Muscle layer of colon (tissue), 2 donors: ENCODE results near the gene TUBB3.

ENCODE experiments used
- H3K27ac ChIP-seq: one replicate; pipeline ENCODE4 v1.7.0; 2013; ENCODE audit warnings: low read depth, mild to moderate bottlenecking, low read length, moderate library complexity
- H3K27me3 ChIP-seq, 2 donors: one replicate each; pipeline ENCODE4 v1.7.0; 2013; ENCODE audit warnings: low read length in 2 of 2, mild to moderate bottlenecking in 2 of 2; ENCODE audit not compliant: insufficient read depth in 2 of 2, control insufficient read depth in 1 of 2
- H3K36me3 ChIP-seq: one replicate; pipeline ENCODE4 v1.7.0; 2013; ENCODE audit warnings: mild to moderate bottlenecking, low read length; ENCODE audit not compliant: insufficient read depth
- H3K4me1 ChIP-seq: one replicate; pipeline ENCODE4 v1.7.0; 2013; ENCODE audit warnings: mild to moderate bottlenecking, low read length; ENCODE audit not compliant: insufficient read depth
- H3K4me3 ChIP-seq, 2 donors: one replicate each; pipeline ENCODE4 v1.7.0; 2013; ENCODE audit warnings: low read length in 2 of 2, low read depth in 1 of 2, mild to moderate bottlenecking in 1 of 2, moderate library complexity in 1 of 2
- H3K9ac ChIP-seq: one replicate; pipeline ENCODE4 v1.7.0; 2013; ENCODE audit warnings: low read length
- H3K9me3 ChIP-seq: one replicate; pipeline ENCODE4 v1.7.0; 2013; ENCODE audit warnings: mild to moderate bottlenecking, low read length
- donor health status: abdominal sarcoma.
- donor health status: Adenocarcinoma of cecum.

Gene TUBB3

DNA sequence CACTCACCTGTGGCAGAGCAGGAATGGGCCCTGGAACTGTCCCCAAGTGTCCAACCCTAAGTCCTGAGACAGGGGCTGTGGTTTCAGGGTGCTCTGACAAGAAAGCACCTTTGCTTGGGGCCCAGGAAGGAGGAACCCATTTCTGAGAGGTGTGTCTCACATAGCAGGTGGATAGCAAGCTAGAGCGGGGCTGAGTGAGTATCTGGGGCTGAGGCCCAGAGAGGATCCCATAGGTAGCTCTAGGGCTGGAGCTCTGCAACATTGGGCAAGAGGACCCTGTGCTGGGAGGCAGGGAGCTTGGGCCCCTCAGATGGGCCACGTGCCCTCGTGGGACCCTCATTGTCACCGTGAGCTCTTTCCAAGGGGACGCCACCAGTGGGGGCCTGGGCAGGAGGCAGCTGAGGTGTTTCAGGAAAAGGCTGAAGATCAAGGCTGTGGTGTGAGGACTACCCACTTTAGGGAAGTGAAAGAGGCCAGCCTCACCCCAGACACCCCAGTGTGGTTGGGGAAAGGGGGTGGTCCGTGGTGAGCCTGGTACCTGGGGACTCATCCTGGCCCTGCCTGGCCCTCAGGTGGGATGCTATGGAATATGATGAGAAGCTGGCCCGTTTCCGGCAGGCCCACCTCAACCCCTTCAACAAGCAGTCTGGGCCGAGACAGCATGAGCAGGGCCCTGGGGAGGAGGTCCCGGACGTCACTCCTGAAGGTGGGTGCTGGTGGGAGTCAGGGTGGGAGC, 30.7 kb downstream of the TUBB3 start:
- no peak overlapping the region for H3K9ac ChIP-seq
- H3K27ac ChIP-seq = no peak overlapping the region
- H3K27me3 ChIP-seq = no peaks in the 10 kb centered on the region
- no peaks in the 10 kb centered on the region for H3K9me3 ChIP-seq
- H3K4me1 ChIP-seq = peaks cover 5% of the 10 kb centered on the region
- no peak overlapping the region for H3K4me3 ChIP-seq
- peaks cover 8% of the 10 kb centered on the region for H3K36me3 ChIP-seq

DNA sequence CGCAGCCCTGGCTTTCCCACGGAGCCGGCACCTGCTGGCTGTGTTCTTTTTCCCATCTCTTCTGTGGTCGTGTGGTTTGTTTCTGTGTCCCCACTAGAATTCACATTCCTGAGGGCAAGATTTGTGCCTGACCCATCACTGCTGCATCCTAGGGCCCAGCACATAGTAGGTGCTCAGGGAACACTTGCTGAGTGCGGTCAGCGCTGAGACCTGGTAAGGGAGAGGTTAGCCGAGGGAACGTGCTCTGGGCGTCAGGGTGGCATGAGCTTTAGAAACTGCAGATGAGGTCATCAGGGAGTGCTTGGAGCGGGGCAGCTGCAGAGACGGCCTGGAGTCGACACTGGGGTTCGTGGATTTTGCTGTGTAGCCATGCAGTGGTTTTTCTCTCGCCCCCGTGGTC, 31.3 kb downstream of the TUBB3 start:
- Histone ChIP-seq H3K4me3 (no peak overlapping the region), H3K9me3 (no peaks in the 10 kb centered on the region), H3K4me1 (peaks cover 3% of the 10 kb centered on the region), H3K27me3 (no peaks in the 10 kb centered on the region), H3K27ac (no peak overlapping the region), H3K9ac (no peak overlapping the region), H3K36me3 (peaks cover 13% of the 10 kb centered on the region)

DNA sequence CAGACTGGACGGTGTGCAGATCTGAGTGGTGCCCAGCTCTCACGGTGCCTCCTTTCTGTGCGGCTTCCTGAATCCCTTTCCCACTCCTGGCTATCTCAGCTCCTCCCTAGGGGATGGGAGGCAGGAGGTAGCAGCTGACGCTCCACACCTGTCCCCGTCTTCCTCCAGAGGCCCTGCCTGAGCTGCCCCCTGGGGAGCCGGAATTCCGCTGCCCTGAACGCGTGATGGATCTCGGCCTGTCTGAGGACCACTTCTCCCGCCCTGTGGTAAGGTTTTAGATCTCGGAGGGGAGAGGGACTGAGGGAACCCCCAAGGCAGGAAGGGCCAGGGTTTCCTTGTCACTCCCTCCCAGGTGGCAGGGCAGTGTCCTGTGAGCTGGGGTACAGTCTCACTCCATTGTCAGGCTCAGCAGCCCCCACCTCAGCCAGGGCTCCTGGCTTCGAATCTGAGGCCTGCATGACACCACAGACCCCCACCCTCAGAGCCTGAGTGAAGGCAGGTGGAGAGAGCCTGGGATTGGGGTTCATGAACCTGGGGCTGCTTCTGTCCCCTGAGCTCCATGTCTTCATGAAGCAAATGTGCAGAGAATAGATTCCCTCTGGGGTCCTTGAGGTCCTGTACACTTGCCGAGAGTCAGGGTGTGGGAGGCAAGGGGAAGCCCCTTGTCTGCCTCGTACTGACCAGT, 32.0 kb downstream of the TUBB3 start:
- no peak overlapping the region for H3K9ac ChIP-seq
- H3K27ac ChIP-seq = no peak overlapping the region

DNA sequence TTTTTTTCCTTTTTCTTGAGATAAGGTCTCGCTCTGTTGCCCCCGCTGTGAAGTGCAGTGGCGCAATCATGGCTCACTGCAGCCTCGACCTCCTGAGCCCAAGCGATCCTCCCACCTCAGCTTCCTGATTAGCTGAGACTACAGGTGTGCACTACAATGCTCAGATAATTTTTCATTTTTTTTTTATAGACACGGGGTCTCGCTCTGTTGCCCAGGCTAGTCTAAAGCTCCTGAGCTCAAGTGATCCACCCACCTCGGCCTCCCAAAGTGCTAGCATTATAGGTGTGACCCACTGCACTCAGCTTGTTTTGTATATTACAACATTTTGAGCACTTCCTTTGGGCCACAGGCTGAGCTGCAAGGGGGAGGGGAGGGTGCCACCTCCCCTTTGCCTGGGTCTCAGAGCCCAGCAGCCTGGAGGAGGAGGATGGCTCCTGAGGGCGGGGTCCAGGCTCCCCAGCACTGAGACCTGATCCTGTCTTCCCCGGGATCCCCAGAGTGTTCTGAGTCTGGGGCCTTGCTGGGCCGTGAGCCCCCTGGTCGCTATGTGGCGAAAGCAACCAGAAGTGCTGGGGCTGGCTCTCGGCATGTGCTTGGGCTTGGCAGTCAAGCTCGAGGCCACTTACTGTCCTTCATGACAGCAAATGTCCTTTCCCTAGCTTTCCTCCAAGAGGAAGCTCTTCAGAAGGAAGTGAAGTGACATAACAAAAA, 33.5 kb downstream of the TUBB3 start:
- Histone ChIP-seq H3K4me3 (no peak overlapping the region), H3K36me3 (peaks cover 23% of the 10 kb centered on the region)

More for the DNA sequence above, 32.0 kb downstream of the TUBB3 start:
- Histone ChIP-seq H3K27me3 (no peaks in the 10 kb centered on the region), H3K36me3 (peaks cover 13% of the 10 kb centered on the region), H3K4me1 (no peaks in the 10 kb centered on the region), H3K4me3 (no peak overlapping the region), H3K9me3 (no peaks in the 10 kb centered on the region)

DNA sequence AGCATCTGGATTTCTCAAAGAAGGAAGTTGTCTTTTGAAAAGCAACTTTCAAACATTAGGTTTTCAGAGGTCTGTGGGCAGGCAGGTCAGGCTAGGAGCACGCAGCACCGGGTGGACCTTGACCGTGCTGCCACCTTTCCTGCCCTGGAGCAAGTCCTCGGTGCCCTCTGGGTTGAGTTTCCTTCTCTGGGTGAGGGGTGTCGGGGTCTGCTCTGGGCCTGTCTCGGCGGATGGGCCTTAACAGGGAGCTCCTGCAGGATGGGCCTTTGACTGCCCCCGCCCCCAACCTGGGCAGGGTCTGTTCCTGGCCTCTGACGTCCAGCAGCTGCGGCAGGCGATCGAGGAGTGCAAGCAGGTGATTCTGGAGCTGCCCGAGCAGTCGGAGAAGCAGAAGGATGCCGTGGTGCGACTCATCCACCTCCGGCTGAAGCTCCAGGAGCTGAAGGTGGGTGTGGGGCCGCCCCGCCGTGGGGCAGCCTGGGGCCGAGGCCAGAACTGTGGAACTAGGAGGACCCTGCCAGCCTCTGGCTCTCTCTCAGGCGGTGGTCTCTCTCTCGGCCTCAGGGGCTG, 34.2 kb downstream of the TUBB3 start:
- no peaks in the 10 kb centered on the region for H3K27me3 ChIP-seq
- no peaks in the 10 kb centered on the region for H3K9me3 ChIP-seq
- no peak overlapping the region for H3K4me3 ChIP-seq
- peaks cover 23% of the 10 kb centered on the region for H3K36me3 ChIP-seq
- H3K4me1 ChIP-seq = no peaks in the 10 kb centered on the region
- H3K9ac ChIP-seq = no peak overlapping the region
- no peak overlapping the region for H3K27ac ChIP-seq

More for the DNA sequence above, 33.5 kb downstream of the TUBB3 start:
- Histone ChIP-seq H3K27me3 (no peaks in the 10 kb centered on the region), H3K9ac (no peak overlapping the region), H3K4me1 (no peaks in the 10 kb centered on the region), H3K9me3 (no peaks in the 10 kb centered on the region), H3K27ac (no peak overlapping the region)

DNA sequence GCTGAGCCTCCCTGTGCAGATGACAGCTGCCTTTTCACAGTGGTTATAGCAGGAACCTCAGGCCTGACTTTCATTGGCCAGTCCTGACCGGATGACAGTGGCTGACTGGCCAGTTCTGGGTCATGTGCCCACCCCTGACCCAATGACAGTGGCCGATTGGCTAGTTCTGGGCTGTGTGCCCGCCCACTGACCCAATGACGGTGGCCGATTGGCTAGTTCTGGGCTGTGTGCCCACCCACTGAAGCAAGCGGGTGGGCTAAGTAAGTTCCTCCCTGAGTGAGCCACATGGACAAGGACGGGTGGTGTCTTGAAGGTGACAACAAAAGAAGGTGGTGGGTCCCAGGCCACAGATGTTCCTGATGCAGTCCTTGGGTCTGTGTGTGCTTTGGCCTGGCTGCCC, 34.9 kb downstream of the TUBB3 start:
- no peaks in the 10 kb centered on the region for H3K4me1 ChIP-seq
- H3K27me3 ChIP-seq = no peaks in the 10 kb centered on the region
- no peak overlapping the region for H3K27ac ChIP-seq
- H3K9me3 ChIP-seq = no peaks in the 10 kb centered on the region
- H3K36me3 ChIP-seq = peaks cover 23% of the 10 kb centered on the region
- H3K9ac ChIP-seq = no peak overlapping the region
- no peak overlapping the region for H3K4me3 ChIP-seq

DNA sequence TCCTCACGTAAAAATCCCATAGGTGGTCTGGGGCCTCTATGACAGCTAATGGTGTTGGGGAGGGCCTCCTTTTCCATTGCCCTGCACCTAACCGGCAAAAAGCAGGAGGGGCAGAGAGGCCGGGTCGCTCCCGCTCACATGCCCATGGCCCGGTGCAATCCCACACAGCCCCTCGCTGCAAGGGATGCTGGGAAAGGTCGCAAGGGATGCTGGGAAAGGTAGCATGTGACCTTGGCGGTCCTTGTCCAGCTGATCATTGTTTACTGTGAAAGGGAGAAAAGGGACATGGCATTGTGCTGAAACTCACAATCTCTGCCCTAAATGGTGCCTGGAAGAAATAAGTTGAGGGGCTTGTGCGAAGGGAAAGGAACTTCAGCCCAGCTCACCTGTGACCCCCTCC, 35.5 kb downstream of the TUBB3 start:
- Histone ChIP-seq H3K27ac (no peak overlapping the region), H3K9me3 (no peaks in the 10 kb centered on the region), H3K9ac (no peak overlapping the region), H3K27me3 (no peaks in the 10 kb centered on the region), H3K36me3 (peaks cover 23% of the 10 kb centered on the region), H3K4me3 (no peak overlapping the region), H3K4me1 (no peaks in the 10 kb centered on the region)

DNA sequence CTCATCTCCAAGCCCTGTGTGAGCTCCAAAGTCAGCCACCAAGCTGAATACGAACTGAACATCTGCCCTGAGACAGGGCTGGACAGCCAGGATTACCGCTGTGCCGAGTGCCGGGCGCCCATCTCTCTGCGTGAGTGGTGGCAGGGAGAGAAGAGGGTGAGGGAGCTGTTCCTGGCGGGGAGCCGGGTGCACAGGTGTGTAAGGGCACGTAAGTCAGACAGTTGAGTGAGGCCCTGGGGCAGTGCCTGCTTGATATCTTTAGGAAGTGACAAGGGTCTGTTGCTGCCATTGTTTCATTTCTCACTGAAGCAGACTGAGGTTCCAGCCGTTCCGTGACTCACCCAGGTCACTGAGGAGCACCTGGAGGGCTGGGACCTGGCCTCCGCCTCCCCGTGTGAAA, 37.8 kb downstream of the TUBB3 start:
- H3K36me3 ChIP-seq = peaks cover 23% of the 10 kb centered on the region
- no peaks in the 10 kb centered on the region for H3K9me3 ChIP-seq
- no peaks in the 10 kb centered on the region for H3K4me1 ChIP-seq
- H3K4me3 ChIP-seq = no peak overlapping the region
- H3K27me3 ChIP-seq = no peaks in the 10 kb centered on the region
- no peak overlapping the region for H3K27ac ChIP-seq
- H3K9ac ChIP-seq = no peak overlapping the region

DNA sequence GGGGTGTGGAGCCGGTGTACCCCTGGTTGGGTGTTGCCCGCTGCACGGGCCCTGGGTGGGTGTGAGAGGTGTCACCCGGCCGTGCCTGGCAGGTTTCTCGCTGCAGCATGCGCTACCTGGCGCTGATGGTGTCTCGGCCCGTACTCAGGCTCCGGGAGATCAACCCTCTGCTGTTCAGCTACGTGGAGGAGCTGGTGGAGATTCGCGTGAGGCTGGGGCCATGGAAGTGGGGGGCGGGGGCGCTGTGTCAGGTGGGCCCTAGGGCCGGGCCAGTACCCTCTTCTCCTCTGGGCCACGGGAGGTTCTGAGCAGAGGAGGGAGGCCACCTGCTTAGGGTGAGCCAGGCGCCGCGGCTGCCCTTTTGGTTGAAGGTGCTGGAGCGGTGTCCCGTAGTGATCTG, 38.8 kb downstream of the TUBB3 start:
- H3K9ac ChIP-seq = no peak overlapping the region
- H3K4me1 ChIP-seq = no peaks in the 10 kb centered on the region
- no peaks in the 10 kb centered on the region for H3K9me3 ChIP-seq
- H3K27me3 ChIP-seq = no peaks in the 10 kb centered on the region
- no peak overlapping the region for H3K27ac ChIP-seq
- no peak overlapping the region for H3K4me3 ChIP-seq
- H3K36me3 ChIP-seq = peaks cover 23% of the 10 kb centered on the region

DNA sequence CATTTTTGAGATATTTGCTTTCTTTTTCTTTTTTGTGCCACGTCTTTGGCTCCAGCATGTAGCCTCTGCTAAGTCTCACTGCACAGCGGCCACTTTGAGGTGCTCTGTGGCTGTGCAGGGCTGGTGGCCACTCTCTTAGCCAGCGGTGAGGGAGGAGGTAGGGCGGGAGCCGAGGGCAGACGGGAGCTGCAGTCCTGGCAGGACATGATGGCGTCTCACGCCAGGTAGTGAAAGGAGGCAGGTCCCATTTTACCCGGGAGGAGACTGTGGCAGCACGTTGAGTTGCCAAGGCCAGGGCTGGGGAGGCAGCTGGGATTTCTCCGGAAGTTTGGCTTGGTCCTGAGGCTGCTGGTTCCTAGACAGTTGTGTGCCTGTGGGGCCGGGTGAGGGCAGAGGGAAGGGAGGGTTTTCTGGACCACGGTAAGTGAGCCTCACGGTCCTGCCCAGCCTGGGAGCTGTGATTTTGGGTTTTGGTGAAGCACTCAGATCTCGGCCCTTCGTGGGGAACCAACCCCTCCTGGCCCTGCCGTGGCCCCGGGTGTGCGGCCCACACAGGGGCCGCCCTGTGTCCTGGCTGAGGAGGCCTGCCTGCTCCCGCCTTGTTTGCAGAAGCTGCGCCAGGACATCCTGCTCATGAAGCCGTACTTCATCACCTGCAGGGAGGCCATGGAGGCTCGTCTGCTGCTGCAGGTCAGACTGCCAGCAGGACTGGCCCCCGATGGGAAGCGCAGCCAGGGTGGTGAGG, 39.8 kb downstream of the TUBB3 start:
- Histone ChIP-seq H3K9ac (no peak overlapping the region), H3K9me3 (no peaks in the 10 kb centered on the region), H3K4me3 (no peak overlapping the region), H3K27ac (no peak overlapping the region), H3K36me3 (peaks cover 23% of the 10 kb centered on the region), H3K27me3 (no peaks in the 10 kb centered on the region), H3K4me1 (no peaks in the 10 kb centered on the region)

DNA sequence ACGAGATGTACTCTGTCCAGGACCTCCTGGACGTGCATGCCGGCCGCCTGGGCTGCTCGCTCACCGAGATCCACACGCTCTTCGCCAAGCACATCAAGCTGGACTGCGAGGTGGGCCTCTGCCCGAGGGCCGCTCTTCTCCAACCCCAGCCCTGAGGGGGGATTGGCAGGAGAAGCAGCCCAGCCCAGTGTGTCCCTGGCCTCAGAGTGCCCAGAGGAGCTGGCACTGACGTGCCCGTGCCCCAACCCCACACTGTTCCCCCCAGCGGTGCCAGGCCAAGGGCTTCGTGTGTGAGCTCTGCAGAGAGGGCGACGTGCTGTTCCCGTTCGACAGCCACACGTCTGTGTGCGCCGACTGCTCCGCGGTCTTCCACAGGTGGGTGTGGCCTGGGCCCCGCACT, 41.1 kb downstream of the TUBB3 start:
- Histone ChIP-seq H3K4me3 (no peak overlapping the region), H3K27ac (no peak overlapping the region), H3K36me3 (peaks cover 12% of the 10 kb centered on the region), H3K27me3 (no peaks in the 10 kb centered on the region), H3K4me1 (no peaks in the 10 kb centered on the region), H3K9me3 (no peaks in the 10 kb centered on the region), H3K9ac (no peak overlapping the region)
